SIG-M5 (cell line): ENCODE results near the gene VCY.
"Not testable (repeated sequence)": the region's sequence is repeated elsewhere in the genome, so short reads cannot be mapped to it uniquely, and the experiment has no call there.

Source experiments
- DNase-seq: peaks from one replicate; lab custom pipeline; 2025; lab: John Stamatoyannopoulos, UW

VCY gene

GRCh38 chrY:13986373-13986772, at the start of gene VCY:
VCY (minus strand) TSS chrY:13986473; CDS start chrY:13986440, 33 bp downstream.
- not testable (repeated sequence) for DNase-seq

- not testable (repeated sequence) for DNase-seq
These were observed 44.1 kb upstream of the VCY start for GRCh38 chrY:14030395-14030794.

- not testable (repeated sequence) for DNase-seq
These were observed 25.6 kb upstream of the VCY start for GRCh38 chrY:14011916-14012315.

- not testable (repeated sequence) for DNase-seq
These were observed 43.9 kb downstream of the VCY start for GRCh38 chrY:13942406-13942805.
